Body of pancreas (tissue), 4 donors: Measurements from ENCODE around the gene DPP7.

Source experiments
- POLR2A ChIP-seq, 3 donors: fragments of 450-650 bp; IDR thresholded peaks; one replicate each; pipeline ENCODE4 v1.6.1; 2016; ENCODE audit warnings: antibody characterized with exemption in 3 of 3, mild to moderate bottlenecking in 2 of 3
- TF ChIP-seq, protein P1 (sequence below), 7 experiments: fragments of 450-650 bp in 4 of 7; fragments of 200-600 bp in 3 of 7; sonication (generic) in 3 of 7; IDR thresholded peaks; one replicate each; pipeline ENCODE4 v1.5.1; 2016 to 2019; ENCODE audit warnings: antibody characterized with exemption in 7 of 7

DNA sequence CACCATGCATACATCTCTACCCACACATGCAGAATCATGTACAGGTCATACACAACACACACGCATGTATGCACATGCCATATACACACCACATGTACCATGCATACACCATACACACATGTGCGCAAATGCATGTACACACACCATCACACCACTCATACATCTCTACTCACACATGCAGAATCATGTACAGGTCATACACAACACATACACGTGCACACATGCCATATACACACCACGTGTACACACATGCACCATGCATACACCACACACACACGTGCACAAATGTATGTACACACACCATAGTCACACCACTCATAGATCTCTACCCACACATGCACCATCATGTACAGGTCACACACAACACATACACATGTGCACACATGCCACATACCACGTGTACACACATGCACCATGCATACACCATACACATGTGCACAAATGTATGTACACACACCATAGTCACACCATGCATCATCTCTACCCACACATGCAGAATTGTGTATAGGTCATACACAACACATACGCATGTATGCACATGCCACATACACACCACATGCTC is 38.4 kb upstream of the DPP7 start:
- TF ChIP-seq POLR2A (IDR thresholded peaks at IDR 0.05), result no peak
- TF ChIP-seq, protein P1, sequence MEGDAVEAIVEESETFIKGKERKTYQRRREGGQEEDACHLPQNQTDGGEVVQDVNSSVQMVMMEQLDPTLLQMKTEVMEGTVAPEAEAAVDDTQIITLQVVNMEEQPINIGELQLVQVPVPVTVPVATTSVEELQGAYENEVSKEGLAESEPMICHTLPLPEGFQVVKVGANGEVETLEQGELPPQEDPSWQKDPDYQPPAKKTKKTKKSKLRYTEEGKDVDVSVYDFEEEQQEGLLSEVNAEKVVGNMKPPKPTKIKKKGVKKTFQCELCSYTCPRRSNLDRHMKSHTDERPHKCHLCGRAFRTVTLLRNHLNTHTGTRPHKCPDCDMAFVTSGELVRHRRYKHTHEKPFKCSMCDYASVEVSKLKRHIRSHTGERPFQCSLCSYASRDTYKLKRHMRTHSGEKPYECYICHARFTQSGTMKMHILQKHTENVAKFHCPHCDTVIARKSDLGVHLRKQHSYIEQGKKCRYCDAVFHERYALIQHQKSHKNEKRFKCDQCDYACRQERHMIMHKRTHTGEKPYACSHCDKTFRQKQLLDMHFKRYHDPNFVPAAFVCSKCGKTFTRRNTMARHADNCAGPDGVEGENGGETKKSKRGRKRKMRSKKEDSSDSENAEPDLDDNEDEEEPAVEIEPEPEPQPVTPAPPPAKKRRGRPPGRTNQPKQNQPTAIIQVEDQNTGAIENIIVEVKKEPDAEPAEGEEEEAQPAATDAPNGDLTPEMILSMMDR (IDR thresholded peaks at IDR 0.05), result no peak
